Hematopoietic multipotent progenitor cell treated with erythropoietin and hydrocortisone succinate and interleukin-3 and kit ligand, for 6 days (in vitro differentiated cells): ENCODE data around the gene THRB.
A peak's percentile ranks its signal among the peaks of the same experiment; 100 is the strongest.

ENCODE experiments used
- DNase-seq: peaks from one replicate; pipeline ENCODE4 v3.0.0-alpha.2; 2015

The THRB gene

GRCh38 chr3:24161841-24162240 is 332.8 kb downstream of the THRB start:
- DNase-seq = no peak

DNA sequence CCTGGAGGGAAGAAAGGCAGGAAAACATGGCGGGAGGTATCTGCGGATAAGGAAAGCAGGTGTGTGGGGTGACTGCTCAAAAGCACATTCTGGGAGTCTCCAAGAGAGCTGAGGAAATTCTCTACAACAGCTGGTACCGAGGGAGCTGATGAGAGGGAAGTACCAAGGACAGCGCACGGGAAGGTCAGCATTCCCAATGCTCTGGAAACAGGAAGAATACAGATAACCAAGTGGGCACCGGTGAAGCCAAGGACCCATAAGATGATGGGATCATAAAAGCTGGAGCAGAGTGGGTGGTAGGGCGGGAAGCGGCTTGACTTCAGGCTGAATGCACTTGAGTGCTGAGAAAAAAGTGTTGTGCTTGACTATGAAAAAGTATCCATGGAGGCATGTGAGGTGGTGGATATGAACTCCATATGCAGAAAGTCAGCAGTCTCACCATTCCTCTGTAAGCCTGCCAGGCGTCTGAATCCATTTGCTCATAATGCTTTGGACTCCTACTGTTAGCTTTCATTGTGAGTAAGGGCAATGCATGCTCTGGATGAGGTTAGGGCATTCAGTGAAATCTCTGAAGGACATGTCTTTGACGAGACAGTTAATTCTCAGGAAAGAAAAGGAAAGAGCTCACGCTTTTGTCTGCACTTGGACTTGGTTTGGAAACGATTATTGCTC is 334.1 kb downstream of the THRB start:
- no peak for DNase-seq

DNA sequence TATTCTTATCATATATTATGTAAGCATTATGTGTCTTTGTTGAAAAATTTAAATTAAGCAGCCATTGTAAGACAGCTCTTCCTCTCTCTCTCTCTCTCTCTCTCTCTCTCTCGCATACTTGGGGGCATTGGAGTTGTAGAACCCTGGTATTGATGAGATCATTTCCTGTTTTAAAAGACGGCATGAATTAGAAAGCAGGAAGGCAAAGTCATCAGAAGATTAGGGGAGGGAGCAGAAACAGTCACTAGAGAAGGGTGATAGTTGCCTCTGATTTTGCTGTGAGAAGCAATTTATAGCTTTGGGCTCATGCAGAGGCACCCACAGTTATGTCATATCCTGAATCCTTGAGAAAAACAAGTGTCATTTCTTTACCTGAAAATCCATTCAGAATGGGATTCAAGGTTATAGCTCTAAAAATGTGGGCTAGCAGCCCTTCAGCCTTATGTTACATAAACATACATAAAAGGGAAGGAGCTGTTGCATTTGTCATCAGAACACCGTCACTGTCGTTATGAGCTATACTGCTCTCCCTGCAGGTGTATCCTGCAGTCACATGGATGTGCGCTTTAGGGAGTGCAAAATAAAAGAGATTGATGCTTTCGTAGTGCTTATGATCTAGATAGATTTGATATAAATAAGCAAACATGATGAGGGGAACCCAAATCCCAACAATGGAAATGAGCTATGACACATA is 335.7 kb downstream of the THRB start:
- no peak for DNase-seq

GRCh38 chr3:24157106-24157505 is 337.5 kb downstream of the THRB start:
- no peak for DNase-seq

DNA sequence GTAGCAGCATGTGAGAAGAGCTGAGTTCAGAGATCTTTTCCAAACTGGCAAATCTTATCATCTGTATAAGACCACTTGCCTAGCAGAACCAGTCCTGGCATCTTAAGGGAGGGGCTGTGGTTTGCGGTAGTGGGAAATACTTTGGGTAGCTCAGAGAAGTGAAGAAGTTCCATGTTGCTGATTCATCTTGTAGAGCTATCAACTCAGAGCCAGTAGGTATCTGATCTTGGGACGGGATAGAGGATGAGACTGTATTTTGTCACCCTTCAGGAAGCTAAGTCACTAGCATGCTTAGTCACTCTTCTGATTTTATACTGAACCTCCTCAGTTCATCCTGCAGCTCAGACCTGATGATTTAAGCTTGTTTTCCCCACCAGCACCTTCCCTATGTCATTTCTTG is 338.2 kb downstream of the THRB start:
- peak; percentile 88 for DNase-seq

- no peak for DNase-seq
Observed at GRCh38 chr3:24155276-24155675, 339.4 kb downstream of the THRB start.

DNA sequence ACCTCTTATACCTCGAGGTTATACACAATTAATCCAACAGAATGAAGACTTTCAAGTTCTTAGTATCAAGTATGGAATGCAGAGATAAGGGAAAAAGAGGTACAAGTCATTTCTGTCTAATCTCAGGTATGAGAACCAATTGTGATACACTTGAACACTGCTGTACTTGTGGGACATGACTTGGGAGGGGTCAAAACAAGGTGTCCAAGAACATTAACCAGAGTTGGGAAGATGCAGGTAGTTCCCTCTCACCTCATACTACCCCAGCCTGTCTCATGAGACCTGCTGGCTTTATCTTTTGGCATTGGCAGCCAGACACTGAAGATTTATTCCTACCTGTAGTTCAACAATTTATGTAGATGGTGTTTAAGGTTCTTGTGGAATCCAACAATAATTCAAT is 339.9 kb downstream of the THRB start:
- DNase-seq = no peak

- DNase-seq = no peak
Observed at GRCh38 chr3:24154013-24154695, 340.5 kb downstream of the THRB start.

GRCh38 chr3:24151594-24151993 is 343.1 kb downstream of the THRB start:
- peak; percentile 23 for DNase-seq

- DNase-seq = no peak
Observed at GRCh38 chr3:24149032-24149431, 345.6 kb downstream of the THRB start.

DNA sequence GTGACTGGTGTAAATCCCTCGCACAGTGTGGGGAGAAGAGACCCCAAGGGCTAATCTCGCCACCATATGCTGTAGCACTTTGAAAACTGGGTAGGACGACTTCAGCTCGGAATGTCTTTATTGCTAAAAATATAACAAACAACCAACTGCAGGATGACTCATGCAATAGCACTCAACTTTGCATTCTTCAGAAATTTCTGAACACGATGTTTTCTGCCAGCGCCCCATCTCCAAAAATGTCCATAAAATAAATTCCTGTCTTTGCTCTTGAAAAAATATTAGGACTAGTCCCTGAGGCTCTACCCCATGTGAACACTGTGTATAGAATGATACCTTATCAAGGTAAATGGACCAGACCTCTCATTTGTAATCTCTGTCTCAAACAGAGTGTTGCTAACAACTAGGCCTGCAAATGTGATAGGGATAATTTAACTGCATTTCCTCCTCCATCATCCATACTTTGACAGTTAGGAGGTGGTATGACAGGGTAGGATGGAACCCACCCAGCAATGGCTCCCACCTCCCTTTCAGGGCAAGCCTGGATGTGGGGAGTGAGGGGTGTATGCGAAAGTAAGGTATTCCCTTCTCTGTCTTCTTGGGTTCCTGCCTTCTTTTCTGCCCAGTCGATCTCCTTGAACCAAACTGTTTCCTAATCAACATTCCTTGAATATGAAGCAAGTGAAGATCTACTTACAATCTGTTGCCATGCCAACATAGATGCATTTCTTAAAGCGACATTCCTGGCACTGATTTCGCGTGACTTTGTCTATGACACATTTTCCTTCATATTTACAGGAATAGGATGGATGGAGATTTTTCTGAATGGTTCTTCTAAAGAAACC is 348.4 kb downstream of the THRB start:
- no peak for DNase-seq

DNA sequence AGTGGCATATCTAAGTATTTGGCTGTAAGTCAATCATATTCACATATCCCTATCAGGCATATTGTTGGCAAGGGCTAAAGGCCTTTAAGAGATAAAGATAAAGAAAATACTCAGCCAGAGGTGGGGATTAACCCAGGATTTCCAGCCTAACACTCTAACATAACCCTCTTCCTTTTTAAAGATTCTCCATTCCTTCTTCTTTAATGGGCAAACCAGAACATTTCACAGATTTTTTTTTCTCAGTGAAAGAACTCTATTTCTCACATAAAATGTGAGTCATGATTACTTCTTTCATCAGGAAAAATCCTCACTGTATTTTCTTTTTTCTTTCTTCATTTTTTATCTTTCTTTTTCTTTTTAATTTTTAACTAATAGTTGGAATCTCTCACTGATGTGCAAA is 349.2 kb downstream of the THRB start:
- DNase-seq = no peak

DNA sequence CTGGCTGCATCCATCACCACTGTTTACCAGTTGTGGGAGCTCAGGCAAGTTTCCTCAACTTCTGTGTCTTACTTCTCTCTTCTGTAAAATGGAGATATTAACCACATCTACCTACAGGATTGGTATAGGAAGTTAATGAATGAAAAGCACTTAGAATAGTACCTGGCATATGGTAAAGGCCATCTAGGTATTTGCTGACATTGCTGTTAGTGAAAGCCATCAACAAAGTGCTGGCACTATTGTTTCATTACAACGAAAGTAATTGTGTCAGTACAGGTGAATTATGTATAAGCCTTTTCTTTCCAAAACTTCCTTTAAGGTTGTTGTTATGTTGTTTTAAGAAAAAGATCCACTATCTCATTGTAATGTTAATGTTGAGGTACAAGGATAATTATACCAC is 352.5 kb downstream of the THRB start:
- no peak for DNase-seq

GRCh38 chr3:24141548-24141947 is 353.1 kb downstream of the THRB start:
- no peak for DNase-seq

- no peak for DNase-seq
Observed at GRCh38 chr3:24139463-24140412, 354.9 kb downstream of the THRB start.

- DNase-seq = no peak
Observed at GRCh38 chr3:24138876-24139256, 355.8 kb downstream of the THRB start.

- no peak for DNase-seq
Observed at GRCh38 chr3:24137958-24138875, 356.4 kb downstream of the THRB start.

- no peak for DNase-seq
Observed at GRCh38 chr3:24137334-24137733, 357.3 kb downstream of the THRB start.

DNA sequence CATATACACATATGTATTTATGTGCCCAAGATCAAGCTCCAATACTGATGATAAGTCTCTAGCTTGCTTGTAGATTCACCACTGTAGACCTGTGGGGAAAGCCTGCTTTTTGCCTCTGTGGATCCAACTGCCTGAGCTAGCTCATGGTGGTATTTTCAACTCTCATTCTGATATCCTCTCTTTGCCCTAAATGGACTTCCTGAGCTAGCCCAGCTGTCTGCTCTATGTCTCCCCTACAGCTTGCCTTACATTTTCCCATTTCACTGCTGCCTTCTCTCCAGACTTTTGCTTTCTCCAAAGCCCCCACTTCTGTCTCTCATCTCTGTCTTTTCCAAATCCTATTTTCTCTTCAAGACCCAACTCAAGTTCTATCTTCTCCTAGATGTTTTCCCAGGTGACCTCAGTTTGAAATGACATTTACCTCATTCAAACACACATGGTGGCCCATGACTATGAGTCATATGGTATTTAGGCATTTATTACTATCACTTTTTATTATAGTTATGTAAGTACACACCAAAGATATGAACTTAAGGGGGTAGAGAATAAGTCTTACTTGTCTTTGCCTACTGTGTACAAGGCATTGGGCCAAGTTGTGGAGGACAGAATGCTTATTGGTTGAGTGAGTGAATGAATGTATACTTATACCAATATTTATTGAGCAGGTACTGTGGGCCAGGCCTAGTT is 357.9 kb downstream of the THRB start:
- DNase-seq = no peak

GRCh38 chr3:24135280-24135679 is 359.4 kb downstream of the THRB start:
- DNase-seq = no peak
